HG03442 (cell line): ENCODE results near the gene GSC2.

ENCODE experiments used
- ATAC-seq: cut with Tn5 transposase; IDR thresholded peaks from one replicate; pipeline ENCODE4 v1.9.1; 2021; ENCODE audit warnings: mild to moderate bottlenecking, moderate library complexity; ENCODE audit not compliant: unreplicated experiment

GSC2 gene

GRCh38 chr22:19103880-19104821 is 45.9 kb downstream of the GSC2 start:
- ATAC-seq: no peak

GRCh38 chr22:19098157-19098556 is 51.9 kb downstream of the GSC2 start:
- no peak for ATAC-seq

- no peak for ATAC-seq
Measured at GRCh38 chr22:19097518-19097917, 52.6 kb downstream of the GSC2 start.
